Mesodermal cell (in vitro differentiated cells): ENCODE data around the gene GAGE2A.

Source experiments
- H3K27ac ChIP-seq: 2 replicates; pipeline ENCODE4 v1.7.0; 2013; ENCODE audit warnings: mild to moderate bottlenecking, low read depth, low read length, moderate library complexity; ENCODE audit not compliant: severe bottlenecking
- H3K36me3 ChIP-seq: 2 replicates; pipeline ENCODE4 v1.7.1; 2013; ENCODE audit warnings: mild to moderate bottlenecking, low read length, moderate library complexity; ENCODE audit not compliant: control insufficient read depth, insufficient read depth
- H3K4me1 ChIP-seq: one replicate; pipeline ENCODE4 v1.7.1; 2013; ENCODE audit warnings: mild to moderate bottlenecking, low read length; ENCODE audit not compliant: insufficient read depth, control insufficient read depth, poor library complexity, severe bottlenecking
- H3K4me3 ChIP-seq: 2 replicates; pipeline ENCODE4 v1.7.0; 2013; ENCODE audit warnings: low read length, control low read depth, mild to moderate bottlenecking; ENCODE audit not compliant: insufficient read depth, poor library complexity, severe bottlenecking; ENCODE audit errors: extremely low read depth
- H3K9me3 ChIP-seq: 2 replicates; pipeline ENCODE4 v1.7.1; 2013; ENCODE audit warnings: mild to moderate bottlenecking, low read length, moderate library complexity; ENCODE audit not compliant: control insufficient read depth
- WGBS, 2 experiments: methylation state at CpG; one replicate each; pipeline ENCODE4 v1.1.5; 2013; ENCODE audit warnings: missing lambda C conversion rate in 2 of 2; ENCODE audit not compliant: insufficient coverage in 2 of 2; 5-methylcytosine and 5-hydroxymethylcytosine counted together

Gene GAGE2A

GRCh38 chrX:49610718-49611310 lies 21.5 kb downstream of the GAGE2A start:
- Histone ChIP-seq H3K27ac (peak overlapping the region; percentile 6), H3K4me3 (no peak overlapping the region), H3K4me1 (no peaks in the 10 kb centered on the region), H3K9me3 (no peaks in the 10 kb centered on the region), H3K36me3 (no peaks in the 10 kb centered on the region)
- WGBS, 2 experiments: 92% methylated on average over 5 of the region's 7 CpGs; no CpG with 5 or more reads in 1 of the 2 experiments

GRCh38 chrX:49618574-49618973 lies 29.3 kb downstream of the GAGE2A start:
- no peaks in the 10 kb centered on the region for H3K36me3 ChIP-seq
- no peak overlapping the region for H3K27ac ChIP-seq
- no peaks in the 10 kb centered on the region for H3K4me1 ChIP-seq
- H3K9me3 ChIP-seq: no peaks in the 10 kb centered on the region
- no CpG with 5 or more reads among the region's 2 CpGs for WGBS, 2 experiments
- H3K4me3 ChIP-seq: no peak overlapping the region

GRCh38 chrX:49627086-49627777 lies 37.9 kb downstream of the GAGE2A start:
- 89 to 92% methylated on average over 17 to 19 of the region's 33 CpGs for WGBS, 2 experiments
- no peak overlapping the region for H3K4me3 ChIP-seq
- H3K27ac ChIP-seq: no peak overlapping the region
- no peaks in the 10 kb centered on the region for H3K36me3 ChIP-seq
- no peaks in the 10 kb centered on the region for H3K9me3 ChIP-seq
- no peaks in the 10 kb centered on the region for H3K4me1 ChIP-seq

DNA sequence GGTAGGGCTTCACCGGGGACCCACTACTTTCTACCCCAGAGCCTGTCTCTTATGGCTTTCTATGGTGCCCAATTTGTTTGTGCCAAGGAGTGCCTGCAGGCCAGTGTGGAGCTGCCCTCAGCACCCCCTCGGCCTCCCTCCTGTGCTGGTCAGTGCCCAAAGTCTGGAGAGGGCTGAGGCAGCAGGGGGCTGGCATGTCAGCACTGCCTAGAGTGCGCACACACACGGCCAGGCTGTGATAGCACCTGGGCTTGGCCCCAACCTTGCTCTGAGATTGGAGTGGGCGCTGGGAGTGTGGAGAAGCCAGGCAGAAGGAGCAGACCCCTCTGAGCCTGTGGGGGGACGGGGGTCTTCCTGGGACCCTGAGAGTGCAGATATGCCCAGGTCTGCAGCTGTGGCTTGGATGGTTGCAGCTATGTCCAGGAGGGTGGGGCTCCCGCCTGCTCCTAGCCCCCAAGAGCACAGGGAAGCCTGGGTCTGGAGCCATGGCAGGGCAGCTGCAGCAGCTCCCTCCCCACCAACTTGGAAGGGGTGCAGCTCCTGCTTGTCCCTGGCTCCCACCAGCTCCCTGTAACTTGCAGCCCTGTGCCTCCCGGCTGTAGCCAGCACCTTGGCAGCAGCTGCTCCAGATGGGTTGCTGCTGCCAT lies 55.8 kb downstream of the GAGE2A start:
- H3K27ac ChIP-seq: no peak overlapping the region
- H3K4me1 ChIP-seq: no peaks in the 10 kb centered on the region
- 100% methylated on average over 1 to 2 of the region's 8 CpGs for WGBS, 2 experiments
- no peak overlapping the region for H3K4me3 ChIP-seq
- H3K9me3 ChIP-seq: no peaks in the 10 kb centered on the region
- H3K36me3 ChIP-seq: no peaks in the 10 kb centered on the region
